KMS-11 (cell line): ENCODE data around the gene RNPS1.

Experiments used
- H2AFZ ChIP-seq: fragments of 200-600 bp; sonication (generic); 2 replicates; pipeline ENCODE4 v1.6.1; 2016; ENCODE audit warnings: antibody characterized with exemption, mixed run types, low read depth
- H3K27ac ChIP-seq: fragments of 200-600 bp; sonication (generic); 2 replicates; pipeline ENCODE4 v1.6.1; 2016; ENCODE audit warnings: mild to moderate bottlenecking, mixed run types
- H3K27me3 ChIP-seq: fragments of 200-600 bp; sonication (generic); 2 replicates; pipeline ENCODE4 v1.6.1; 2017; ENCODE audit warnings: mild to moderate bottlenecking, low read depth, mixed run types, moderate library complexity; ENCODE audit not compliant: insufficient read depth
- H3K36me3 ChIP-seq: fragments of 200-600 bp; sonication (generic); 2 replicates; pipeline ENCODE4 v1.6.1; 2017; ENCODE audit warnings: mild to moderate bottlenecking, mixed run types; ENCODE audit not compliant: insufficient read depth
- H3K4me1 ChIP-seq: fragments of 200-600 bp; sonication (generic); 2 replicates; pipeline ENCODE4 v1.6.1; 2016; ENCODE audit warnings: mild to moderate bottlenecking, low read depth, mixed run types; ENCODE audit not compliant: poor library complexity, severe bottlenecking
- H3K4me2 ChIP-seq: fragments of 200-600 bp; sonication (generic); 2 replicates; pipeline ENCODE4 v1.7.0; 2016; ENCODE audit warnings: mild to moderate bottlenecking, mixed run types
- H3K4me3 ChIP-seq: fragments of 200-600 bp; sonication (generic); IDR thresholded peaks from 2 replicates; pipeline ENCODE4 v1.6.1; 2017; ENCODE audit warnings: low read depth, low read length, mixed read lengths; ENCODE audit not compliant: insufficient read depth
- H3K79me2 ChIP-seq: fragments of 200-600 bp; sonication (generic); 2 replicates; pipeline ENCODE4 v1.6.1; 2016; ENCODE audit warnings: low read depth, mixed run types; ENCODE audit not compliant: insufficient read depth
- H3K9ac ChIP-seq: fragments of 200-600 bp; sonication (generic); 2 replicates; pipeline ENCODE4 v1.6.1; 2016; ENCODE audit warnings: mild to moderate bottlenecking, mixed run types
- H4K20me1 ChIP-seq: fragments of 200-600 bp; sonication (generic); 2 replicates; pipeline ENCODE4 v1.6.1; 2016; ENCODE audit warnings: mild to moderate bottlenecking, mixed run types; ENCODE audit not compliant: insufficient read depth
- TF ChIP-seq, protein P1 (sequence below): fragments of 200-600 bp; sonication (generic); conservative IDR thresholded peaks from 2 replicates; pipeline ENCODE4 v1.6.1; 2017; ENCODE audit warnings: low read depth, mild to moderate bottlenecking, antibody characterized with exemption, low read length, moderate library complexity, mixed read lengths

The RNPS1 gene, protein sequence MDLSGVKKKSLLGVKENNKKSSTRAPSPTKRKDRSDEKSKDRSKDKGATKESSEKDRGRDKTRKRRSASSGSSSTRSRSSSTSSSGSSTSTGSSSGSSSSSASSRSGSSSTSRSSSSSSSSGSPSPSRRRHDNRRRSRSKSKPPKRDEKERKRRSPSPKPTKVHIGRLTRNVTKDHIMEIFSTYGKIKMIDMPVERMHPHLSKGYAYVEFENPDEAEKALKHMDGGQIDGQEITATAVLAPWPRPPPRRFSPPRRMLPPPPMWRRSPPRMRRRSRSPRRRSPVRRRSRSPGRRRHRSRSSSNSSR

DNA sequence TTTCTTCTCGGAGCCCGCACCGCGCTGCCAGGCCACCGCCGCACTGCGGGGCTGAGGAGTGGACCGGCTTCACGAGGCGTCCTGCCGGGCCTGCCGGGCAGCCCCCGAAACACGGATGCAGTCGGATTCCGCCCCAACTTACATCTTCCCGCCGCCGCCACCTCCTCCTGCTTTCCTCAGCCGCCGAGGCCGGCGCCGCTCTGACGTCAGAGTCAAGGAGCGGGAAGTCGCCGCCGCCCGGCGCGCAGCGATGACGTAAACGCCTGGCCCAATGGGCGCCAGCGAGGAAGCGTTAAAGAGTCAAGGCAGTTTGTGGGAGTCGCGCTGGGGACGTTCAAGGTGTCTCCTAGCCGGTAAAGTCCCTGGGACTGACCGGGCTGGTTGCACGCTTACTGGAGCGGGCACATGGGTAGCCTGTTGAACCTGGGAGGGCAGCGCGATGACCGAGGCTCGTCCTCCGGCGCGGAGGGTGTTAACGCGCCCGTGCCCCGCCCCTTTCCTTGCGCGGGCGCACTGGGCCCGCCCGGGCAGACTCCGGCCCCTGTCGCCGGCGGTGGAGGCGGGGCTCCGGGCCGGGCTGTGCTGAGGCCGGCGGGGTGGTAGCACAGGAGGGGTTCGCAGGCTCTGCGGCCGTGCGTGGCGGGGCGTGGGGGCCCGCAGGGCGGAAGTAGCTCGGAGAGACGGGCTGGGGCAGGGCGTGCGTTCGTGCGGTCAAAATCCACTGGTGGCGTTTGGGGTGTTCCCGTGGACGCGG lies at the start of gene RNPS1:
Gene RNPS1, minus strand, starts transcription at position 214 of the 754 bp plus-strand sequence. CDS start 3,483 bp downstream, outside the sequence.
- H3K27ac ChIP-seq, result peak within 1 kb of the TSS; percentile 89
- H3K9ac ChIP-seq, result peak within 1 kb of the TSS; percentile 89
- H3K79me2 ChIP-seq, result peaks cover 48% of the 10 kb centered on the region
- peaks cover 33% of the 10 kb centered on the region for H4K20me1 ChIP-seq
- H3K4me3 ChIP-seq, result no peak within 1 kb of the TSS
- H3K27me3 ChIP-seq, result no peaks in the 10 kb centered on the region
- TF ChIP-seq, protein P1, sequence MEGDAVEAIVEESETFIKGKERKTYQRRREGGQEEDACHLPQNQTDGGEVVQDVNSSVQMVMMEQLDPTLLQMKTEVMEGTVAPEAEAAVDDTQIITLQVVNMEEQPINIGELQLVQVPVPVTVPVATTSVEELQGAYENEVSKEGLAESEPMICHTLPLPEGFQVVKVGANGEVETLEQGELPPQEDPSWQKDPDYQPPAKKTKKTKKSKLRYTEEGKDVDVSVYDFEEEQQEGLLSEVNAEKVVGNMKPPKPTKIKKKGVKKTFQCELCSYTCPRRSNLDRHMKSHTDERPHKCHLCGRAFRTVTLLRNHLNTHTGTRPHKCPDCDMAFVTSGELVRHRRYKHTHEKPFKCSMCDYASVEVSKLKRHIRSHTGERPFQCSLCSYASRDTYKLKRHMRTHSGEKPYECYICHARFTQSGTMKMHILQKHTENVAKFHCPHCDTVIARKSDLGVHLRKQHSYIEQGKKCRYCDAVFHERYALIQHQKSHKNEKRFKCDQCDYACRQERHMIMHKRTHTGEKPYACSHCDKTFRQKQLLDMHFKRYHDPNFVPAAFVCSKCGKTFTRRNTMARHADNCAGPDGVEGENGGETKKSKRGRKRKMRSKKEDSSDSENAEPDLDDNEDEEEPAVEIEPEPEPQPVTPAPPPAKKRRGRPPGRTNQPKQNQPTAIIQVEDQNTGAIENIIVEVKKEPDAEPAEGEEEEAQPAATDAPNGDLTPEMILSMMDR, result no peak
- peak within 1 kb of the TSS; percentile 84 for H3K4me2 ChIP-seq
- H3K36me3 ChIP-seq, result no peaks in the 10 kb centered on the region; the same call in 1 of the 2 replicates
- peak within 1 kb of the TSS; percentile 82 for H2AFZ ChIP-seq
- H3K4me1 ChIP-seq, result peaks cover 32% of the 10 kb centered on the region

DNA sequence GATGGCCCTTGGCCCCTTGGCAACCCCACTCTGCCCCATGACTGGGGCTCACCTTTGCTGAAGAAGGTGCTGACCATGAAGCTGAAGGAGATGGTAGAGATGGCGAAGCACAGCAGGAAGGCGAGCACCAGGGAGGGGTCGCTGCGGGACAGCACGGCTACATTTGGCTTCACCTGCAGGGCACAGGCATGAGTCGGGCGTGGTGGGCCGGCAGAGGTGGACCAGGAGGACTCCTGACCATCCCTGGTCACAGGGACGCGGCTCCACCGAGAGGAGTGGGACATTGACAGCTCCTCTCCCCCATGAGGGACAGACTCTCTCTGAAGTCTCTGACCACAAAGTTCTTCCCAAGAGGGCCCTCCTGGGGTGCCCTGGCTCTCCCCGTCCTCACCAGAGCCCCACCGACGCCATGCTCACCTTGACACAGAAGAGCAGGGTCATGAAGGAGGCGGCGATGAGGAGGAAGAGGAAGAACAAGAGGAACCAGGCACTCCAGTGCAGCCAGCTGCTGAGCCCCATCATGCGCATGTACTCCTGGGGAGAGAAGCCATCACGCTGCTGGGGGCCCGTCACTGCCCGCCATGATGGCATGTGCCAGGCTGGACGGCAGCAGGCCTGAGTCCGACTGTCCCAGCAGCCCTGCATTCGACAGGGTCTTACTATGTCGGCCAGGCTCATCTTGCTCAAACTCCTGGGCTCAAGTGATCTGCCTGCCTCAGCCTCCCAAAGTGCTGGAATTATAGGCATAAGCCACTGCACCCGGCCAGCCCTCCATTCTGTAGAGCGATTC lies 49.5 kb upstream of the RNPS1 start:
- H4K20me1 ChIP-seq, result no peaks in the 10 kb centered on the region
- H3K79me2 ChIP-seq, result no peaks in the 10 kb centered on the region
- H3K4me1 ChIP-seq, result no peaks in the 10 kb centered on the region
- TF ChIP-seq, protein P1, result no peak
- no peak overlapping the region for H3K4me2 ChIP-seq
- no peaks in the 10 kb centered on the region for H3K27me3 ChIP-seq
- no peak overlapping the region for H3K27ac ChIP-seq
- no peak overlapping the region for H3K4me3 ChIP-seq
- no peak overlapping the region for H3K9ac ChIP-seq
- H3K36me3 ChIP-seq, result no peaks in the 10 kb centered on the region
- H2AFZ ChIP-seq, result no peak overlapping the region

DNA sequence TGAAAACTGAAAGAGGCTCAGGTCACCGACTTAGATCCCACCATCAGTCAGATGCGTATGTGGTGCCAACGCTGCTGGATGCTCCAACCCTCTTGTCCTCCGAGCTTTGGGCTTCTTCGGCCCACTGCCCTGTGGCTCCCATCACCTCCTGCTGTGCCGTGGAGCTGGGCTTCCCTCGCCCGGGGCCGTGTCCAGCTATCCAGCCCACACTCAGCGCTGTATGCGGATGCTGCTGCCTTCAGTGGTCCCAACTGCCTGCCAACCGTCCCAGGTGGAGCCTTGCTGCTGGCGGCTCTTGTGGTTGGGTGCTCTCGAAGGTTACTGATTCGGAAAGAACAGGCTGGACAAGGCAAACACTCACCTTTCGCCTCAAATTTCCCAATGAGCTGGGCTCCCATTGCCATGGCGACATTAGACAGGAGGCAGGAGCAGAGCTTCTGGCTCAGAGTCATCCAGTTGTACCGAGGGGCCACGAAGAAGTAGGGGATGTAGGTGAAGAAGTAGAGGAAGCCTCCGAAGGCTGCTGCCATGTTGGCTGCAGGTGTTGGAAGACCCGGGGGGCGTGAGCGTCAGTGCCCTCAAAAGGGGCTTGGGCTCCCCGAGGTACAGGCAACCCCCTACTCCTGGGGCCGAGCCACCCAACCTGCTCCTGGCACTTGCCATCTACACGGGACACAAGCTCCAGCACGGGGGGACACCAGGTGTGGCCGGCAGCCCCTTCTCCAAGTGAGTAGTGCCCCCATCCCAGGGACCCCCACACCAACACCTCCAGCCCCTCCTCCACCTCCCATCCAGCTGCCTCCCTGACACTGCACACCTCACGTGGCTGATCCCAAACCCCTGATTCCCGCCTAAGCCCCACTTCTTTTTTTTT lies 40.4 kb upstream of the RNPS1 start:
- no peak overlapping the region for H3K4me2 ChIP-seq
- no peak overlapping the region for H3K27ac ChIP-seq
- TF ChIP-seq, protein P1, result no peak
- H3K9ac ChIP-seq, result no peak overlapping the region
- H4K20me1 ChIP-seq, result no peaks in the 10 kb centered on the region
- H3K4me1 ChIP-seq, result no peaks in the 10 kb centered on the region
- H2AFZ ChIP-seq, result no peak overlapping the region
- H3K27me3 ChIP-seq, result no peaks in the 10 kb centered on the region
- no peaks in the 10 kb centered on the region for H3K36me3 ChIP-seq
- no peaks in the 10 kb centered on the region for H3K79me2 ChIP-seq
- no peak overlapping the region for H3K4me3 ChIP-seq

DNA sequence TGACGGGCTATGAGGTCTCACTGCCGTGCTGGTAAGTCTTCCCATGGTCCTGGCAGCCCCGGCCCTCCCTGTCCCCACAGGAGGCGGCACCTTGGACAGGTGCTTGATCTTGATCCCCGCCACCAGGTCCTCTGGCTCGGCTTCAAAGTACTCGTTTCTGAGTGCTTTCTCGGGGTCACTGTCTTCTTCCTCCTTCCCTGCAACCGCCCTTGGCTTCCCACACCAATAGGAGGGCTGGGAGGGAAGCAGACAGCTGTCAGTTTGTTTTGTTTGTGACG lies 31.9 kb upstream of the RNPS1 start:
- no peak overlapping the region for H3K4me3 ChIP-seq
- no peaks in the 10 kb centered on the region for H3K27me3 ChIP-seq
- H4K20me1 ChIP-seq, result no peaks in the 10 kb centered on the region
- H3K9ac ChIP-seq, result no peak overlapping the region
- H2AFZ ChIP-seq, result no peak overlapping the region
- no peak overlapping the region for H3K27ac ChIP-seq
- no peaks in the 10 kb centered on the region for H3K4me1 ChIP-seq
- H3K36me3 ChIP-seq, result no peaks in the 10 kb centered on the region
- TF ChIP-seq, protein P1, result no peak
- no peaks in the 10 kb centered on the region for H3K79me2 ChIP-seq
- no peak overlapping the region for H3K4me2 ChIP-seq
